Body of pancreas (tissue), 4 donors: Measurements from ENCODE around the gene PCSK4.

ENCODE experiments used
- POLR2A ChIP-seq, 3 donors: fragments of 450-650 bp; IDR thresholded peaks; one replicate each; pipeline ENCODE4 v1.6.1; 2016; ENCODE audit warnings: antibody characterized with exemption in 3 of 3, mild to moderate bottlenecking in 2 of 3
- TF ChIP-seq, protein P1 (sequence below), 7 experiments: fragments of 450-650 bp in 4 of 7; fragments of 200-600 bp in 3 of 7; sonication (generic) in 3 of 7; IDR thresholded peaks; one replicate each; pipeline ENCODE4 v1.5.1; 2016 to 2019; ENCODE audit warnings: antibody characterized with exemption in 7 of 7

DNA sequence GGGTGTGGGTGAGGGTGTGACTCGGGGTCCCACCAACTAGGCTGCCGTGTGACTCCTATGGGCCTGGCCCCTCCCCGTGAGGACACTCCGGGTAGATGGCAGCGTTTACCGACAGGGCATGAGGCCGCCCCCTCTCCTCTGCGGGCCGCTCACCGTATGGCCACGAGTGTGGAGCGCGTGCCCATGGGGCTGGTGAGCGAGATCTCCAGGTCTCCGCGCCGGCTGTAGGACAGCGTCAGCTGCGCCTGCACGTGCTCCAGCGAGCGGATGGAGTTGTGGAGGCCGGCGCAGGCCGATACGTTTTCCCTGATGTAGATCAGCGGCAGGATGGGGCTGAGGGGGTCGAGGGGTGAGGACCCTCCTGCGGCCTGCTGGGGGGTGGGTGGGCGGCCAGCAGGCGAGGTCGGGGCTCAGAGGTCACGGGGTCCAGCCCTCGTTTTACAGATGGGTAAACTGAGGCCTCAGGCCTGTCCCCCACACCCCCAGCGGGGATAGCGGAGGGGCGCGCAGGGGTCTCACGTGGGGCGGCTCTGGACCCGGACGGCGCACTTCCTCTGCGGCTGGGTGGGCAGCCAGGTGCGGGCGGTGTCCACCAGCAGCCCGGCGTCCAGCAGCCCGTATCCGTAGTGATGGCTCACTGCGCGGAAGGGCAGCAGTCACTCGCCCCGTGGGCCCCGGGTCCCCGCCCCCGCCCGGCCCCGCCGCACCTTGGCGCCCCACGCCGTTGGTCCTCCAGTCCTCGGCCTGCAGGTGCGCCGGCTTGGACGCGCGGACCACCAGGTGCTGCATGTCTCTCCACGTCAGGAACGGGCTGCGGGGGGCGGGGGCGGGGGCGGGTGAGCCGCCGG, 6.8 kb downstream of the PCSK4 start:
- TF ChIP-seq, protein P1, sequence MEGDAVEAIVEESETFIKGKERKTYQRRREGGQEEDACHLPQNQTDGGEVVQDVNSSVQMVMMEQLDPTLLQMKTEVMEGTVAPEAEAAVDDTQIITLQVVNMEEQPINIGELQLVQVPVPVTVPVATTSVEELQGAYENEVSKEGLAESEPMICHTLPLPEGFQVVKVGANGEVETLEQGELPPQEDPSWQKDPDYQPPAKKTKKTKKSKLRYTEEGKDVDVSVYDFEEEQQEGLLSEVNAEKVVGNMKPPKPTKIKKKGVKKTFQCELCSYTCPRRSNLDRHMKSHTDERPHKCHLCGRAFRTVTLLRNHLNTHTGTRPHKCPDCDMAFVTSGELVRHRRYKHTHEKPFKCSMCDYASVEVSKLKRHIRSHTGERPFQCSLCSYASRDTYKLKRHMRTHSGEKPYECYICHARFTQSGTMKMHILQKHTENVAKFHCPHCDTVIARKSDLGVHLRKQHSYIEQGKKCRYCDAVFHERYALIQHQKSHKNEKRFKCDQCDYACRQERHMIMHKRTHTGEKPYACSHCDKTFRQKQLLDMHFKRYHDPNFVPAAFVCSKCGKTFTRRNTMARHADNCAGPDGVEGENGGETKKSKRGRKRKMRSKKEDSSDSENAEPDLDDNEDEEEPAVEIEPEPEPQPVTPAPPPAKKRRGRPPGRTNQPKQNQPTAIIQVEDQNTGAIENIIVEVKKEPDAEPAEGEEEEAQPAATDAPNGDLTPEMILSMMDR (IDR thresholded peaks at IDR 0.05) = no peak
- no peak for TF ChIP-seq POLR2A (IDR thresholded peaks at IDR 0.05)
